HG02642 (cell line): ENCODE measurements around the gene MS4A2.
"Not testable (repeated sequence)": the region's sequence is repeated elsewhere in the genome, so short reads cannot be mapped to it uniquely, and the experiment has no call there.

Experiments
- ATAC-seq: cut with Tn5 transposase; IDR thresholded peaks from one replicate; pipeline ENCODE4 v1.9.1; 2021; ENCODE audit warnings: mild to moderate bottlenecking; ENCODE audit not compliant: unreplicated experiment, poor library complexity

The MS4A2 gene

GRCh38 chr11:60088364-60088763, at the start of gene MS4A2:
TSS of gene MS4A2 (plus strand) at chr11:60088664. CDS start at chr11:60088766, 102 bp downstream.
- no peak for ATAC-seq

GRCh38 chr11:60040109-60040508, 48.4 kb upstream of the MS4A2 start, which contains the start of gene OOSP2:
TSS of gene OOSP2 (plus strand) at chr11:60040409. CDS start at chr11:60040460, 51 bp downstream.
- ATAC-seq = no peak

GRCh38 chr11:60050422-60050821, 38.0 kb upstream of the MS4A2 start:
- ATAC-seq = not testable (repeated sequence)

- ATAC-seq = not testable (repeated sequence)
Measured at GRCh38 chr11:60050839-60051238, 37.6 kb upstream of the MS4A2 start.

- ATAC-seq = no peak
Measured at GRCh38 chr11:60056349-60056969, 32.0 kb upstream of the MS4A2 start, which contains the start of gene MS4A3. TSS of gene MS4A3 (plus strand) at chr11:60056665. CDS start at chr11:60061161, 4,496 bp downstream.

- no peak for ATAC-seq
Measured at GRCh38 chr11:60059052-60059451, 29.4 kb upstream of the MS4A2 start.

GRCh38 chr11:60059521-60060240, 28.8 kb upstream of the MS4A2 start:
- no peak for ATAC-seq

- no peak for ATAC-seq
Measured at GRCh38 chr11:60064111-60064510, 24.4 kb upstream of the MS4A2 start.

- ATAC-seq = no peak
Measured at GRCh38 chr11:60065801-60066200, 22.7 kb upstream of the MS4A2 start.

- no peak for ATAC-seq
Measured at GRCh38 chr11:60069450-60069849, 19.0 kb upstream of the MS4A2 start.

- ATAC-seq = not testable (repeated sequence)
Measured at GRCh38 chr11:60071644-60072043, 16.8 kb upstream of the MS4A2 start.

- no peak for ATAC-seq
Measured at GRCh38 chr11:60077216-60077817, 11.1 kb upstream of the MS4A2 start.

GRCh38 chr11:60077981-60078380, 10.5 kb upstream of the MS4A2 start:
- ATAC-seq = no peak

GRCh38 chr11:60078745-60079144, 9.7 kb upstream of the MS4A2 start:
- no peak for ATAC-seq

- ATAC-seq = no peak
Measured at GRCh38 chr11:60080535-60080934, 7.9 kb upstream of the MS4A2 start.

- no peak for ATAC-seq
Measured at GRCh38 chr11:60084631-60085273, 3.7 kb upstream of the MS4A2 start.

- no peak for ATAC-seq
Measured at GRCh38 chr11:60085909-60086308, 2.6 kb upstream of the MS4A2 start.

GRCh38 chr11:60087239-60087638, 1.2 kb upstream of the MS4A2 start:
- no peak for ATAC-seq

- no peak for ATAC-seq
Measured at GRCh38 chr11:60095477-60096120, 7.1 kb downstream of the MS4A2 start.

GRCh38 chr11:60097189-60097588, 8.7 kb downstream of the MS4A2 start:
- ATAC-seq = no peak
